ENCODE results near the gene MRPL55. TPM values are rescaled to one million over a fixed set of nuclear protein-coding genes. Genes with fewer than 3 reads are reported as not detected.

Gene MRPL55
- total RNA-seq, 1 donor = 51.4 TPM

DNA sequence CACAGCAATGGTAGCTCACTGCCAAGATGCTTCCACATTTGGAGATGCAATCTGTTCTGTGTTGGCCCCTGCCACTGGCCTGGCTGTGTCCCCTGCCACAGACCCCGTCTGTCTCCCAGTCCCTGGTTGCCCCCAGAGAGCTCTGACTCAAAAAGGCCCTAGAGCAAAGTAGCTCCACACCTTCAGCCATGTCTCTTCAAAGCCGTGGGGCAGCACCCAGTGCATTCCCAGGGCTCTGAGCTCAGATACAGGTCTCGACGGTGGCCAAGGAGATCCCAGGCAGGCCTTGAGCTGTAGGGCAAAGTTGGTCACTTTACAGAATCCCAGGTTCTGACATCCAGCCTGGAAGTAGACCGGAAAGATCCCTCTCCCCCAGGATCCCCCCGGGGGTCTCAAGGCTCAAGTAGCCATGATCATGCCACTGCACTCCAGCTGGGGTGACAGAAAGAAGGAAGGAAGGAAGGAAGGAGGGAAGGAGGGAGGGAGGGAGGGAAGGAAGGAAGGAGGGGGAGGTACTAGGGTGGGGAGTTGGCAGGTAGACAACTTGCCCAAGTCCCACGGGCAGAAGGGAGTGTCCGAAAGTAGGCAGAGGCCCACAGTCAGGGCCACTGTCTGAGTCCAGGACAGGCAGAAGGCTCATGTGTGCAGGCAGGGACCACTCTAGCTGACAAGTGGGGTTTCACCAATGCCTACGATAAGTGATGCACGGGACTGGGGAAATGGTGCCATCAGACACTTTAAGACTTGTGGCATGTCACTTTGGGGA lies 31.4 kb downstream of the MRPL55 start:
- Histone ChIP-seq H3K27me3 (ENCODE audit: insufficient read depth, low read length) (no peaks in the 10 kb centered on the region), H3K36me3 (ENCODE audit: insufficient read depth, low read length) (no peaks in the 10 kb centered on the region), H3K4me1 (ENCODE audit: insufficient read depth, low read length) (peaks cover 8% of the 10 kb centered on the region), H3K9me3 (ENCODE audit: low read depth, low read length) (no peaks in the 10 kb centered on the region), H4K20me1 (ENCODE audit: insufficient read depth, low read length) (peaks cover 63% of the 10 kb centered on the region), H3K4me2 (ENCODE audit: insufficient read depth, low read length) (no peak overlapping the region), H3K79me2 (ENCODE audit: insufficient read depth, low read length) (peaks cover 33% of the 10 kb centered on the region), H2AFZ (ENCODE audit: low read length) (no peak overlapping the region), H3K27ac (ENCODE audit: low read depth, low read length) (no peak overlapping the region), H3K4me3 (ENCODE audit: insufficient read depth, low read length) (no peak overlapping the region)
- TF ChIP-seq, protein P1, sequence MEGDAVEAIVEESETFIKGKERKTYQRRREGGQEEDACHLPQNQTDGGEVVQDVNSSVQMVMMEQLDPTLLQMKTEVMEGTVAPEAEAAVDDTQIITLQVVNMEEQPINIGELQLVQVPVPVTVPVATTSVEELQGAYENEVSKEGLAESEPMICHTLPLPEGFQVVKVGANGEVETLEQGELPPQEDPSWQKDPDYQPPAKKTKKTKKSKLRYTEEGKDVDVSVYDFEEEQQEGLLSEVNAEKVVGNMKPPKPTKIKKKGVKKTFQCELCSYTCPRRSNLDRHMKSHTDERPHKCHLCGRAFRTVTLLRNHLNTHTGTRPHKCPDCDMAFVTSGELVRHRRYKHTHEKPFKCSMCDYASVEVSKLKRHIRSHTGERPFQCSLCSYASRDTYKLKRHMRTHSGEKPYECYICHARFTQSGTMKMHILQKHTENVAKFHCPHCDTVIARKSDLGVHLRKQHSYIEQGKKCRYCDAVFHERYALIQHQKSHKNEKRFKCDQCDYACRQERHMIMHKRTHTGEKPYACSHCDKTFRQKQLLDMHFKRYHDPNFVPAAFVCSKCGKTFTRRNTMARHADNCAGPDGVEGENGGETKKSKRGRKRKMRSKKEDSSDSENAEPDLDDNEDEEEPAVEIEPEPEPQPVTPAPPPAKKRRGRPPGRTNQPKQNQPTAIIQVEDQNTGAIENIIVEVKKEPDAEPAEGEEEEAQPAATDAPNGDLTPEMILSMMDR (IDR thresholded peaks at IDR 0.05; ENCODE audit: extremely low read depth, low read depth, low read length) = no peak
- no peak for DNase-seq (ENCODE audit: insufficient read length, low spot score, missing footprints)

DNA sequence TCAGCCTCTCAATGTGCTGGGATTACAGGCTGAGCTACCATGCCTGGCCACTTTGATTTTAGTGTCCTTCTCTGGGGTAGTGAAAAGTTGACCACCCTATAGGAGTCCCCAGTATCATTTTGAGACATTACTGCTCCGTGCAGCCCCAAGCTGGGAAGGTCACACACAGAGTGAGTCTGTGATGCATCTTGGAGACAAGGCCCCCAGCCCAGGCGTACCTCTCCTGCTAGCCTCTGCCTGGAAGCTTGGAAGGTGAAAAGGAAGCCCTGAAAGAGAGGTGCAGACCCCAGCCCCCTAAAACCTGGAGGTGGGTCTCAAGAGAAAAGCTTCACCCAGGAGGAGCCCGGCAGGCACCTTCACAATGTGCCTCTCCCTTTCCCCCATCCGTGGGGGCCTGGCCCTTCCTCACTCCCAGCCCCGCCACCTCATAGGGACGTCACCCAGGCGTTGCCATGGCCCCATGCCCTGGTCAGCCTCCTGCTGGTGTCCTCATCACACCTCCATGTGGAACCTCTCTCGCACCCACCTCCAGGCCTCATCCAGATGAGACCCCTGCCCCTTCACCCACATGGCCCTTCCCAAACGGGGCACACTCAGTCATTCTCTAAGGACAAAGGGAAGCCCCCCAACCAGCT lies 32.2 kb downstream of the MRPL55 start:
- Histone ChIP-seq H2AFZ (ENCODE audit: low read length) (no peak overlapping the region), H3K9me3 (ENCODE audit: low read depth, low read length) (no peaks in the 10 kb centered on the region), H3K79me2 (ENCODE audit: insufficient read depth, low read length) (peaks cover 26% of the 10 kb centered on the region), H3K27me3 (ENCODE audit: insufficient read depth, low read length) (no peaks in the 10 kb centered on the region), H3K4me2 (ENCODE audit: insufficient read depth, low read length) (no peak overlapping the region), H3K4me3 (ENCODE audit: insufficient read depth, low read length) (no peak overlapping the region), H3K36me3 (ENCODE audit: insufficient read depth, low read length) (no peaks in the 10 kb centered on the region), H3K4me1 (ENCODE audit: insufficient read depth, low read length) (peaks cover 8% of the 10 kb centered on the region), H4K20me1 (ENCODE audit: insufficient read depth, low read length) (peaks cover 63% of the 10 kb centered on the region), H3K27ac (ENCODE audit: low read depth, low read length) (no peak overlapping the region)
- no peak for DNase-seq (ENCODE audit: insufficient read length, low spot score, missing footprints)
- TF ChIP-seq, protein P1 (IDR thresholded peaks at IDR 0.05; ENCODE audit: extremely low read depth, low read depth, low read length) = no peak

DNA sequence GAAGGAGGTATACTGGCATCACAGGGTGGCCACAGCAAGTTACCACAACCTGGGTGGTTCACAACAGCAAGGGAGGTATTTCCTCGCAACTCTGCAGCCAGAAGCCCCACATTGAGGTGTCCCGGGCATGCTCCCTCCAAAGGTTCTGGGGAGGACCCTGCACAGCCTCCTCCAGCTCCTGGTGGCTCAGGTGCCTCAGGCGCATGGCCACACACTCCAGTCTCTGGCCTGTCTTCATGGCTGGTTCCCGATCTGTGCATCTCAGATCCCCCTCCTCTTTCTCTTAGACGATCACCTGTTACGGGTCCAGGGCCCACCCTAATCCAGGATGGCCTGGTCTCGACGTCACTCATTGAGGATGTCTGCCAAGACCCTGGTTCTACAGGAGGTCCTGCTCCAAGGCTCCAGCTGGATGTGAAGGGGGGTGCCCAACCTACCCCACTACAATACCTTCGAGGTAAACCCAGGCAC lies 33.3 kb downstream of the MRPL55 start:
- no peak for DNase-seq (ENCODE audit: insufficient read length, low spot score, missing footprints)

More for the DNA sequence above, 33.3 kb downstream of the MRPL55 start:
- TF ChIP-seq, protein P1 (IDR thresholded peaks at IDR 0.05; ENCODE audit: extremely low read depth, low read depth, low read length) = no peak
- Histone ChIP-seq H3K9me3 (ENCODE audit: low read depth, low read length) (no peaks in the 10 kb centered on the region), H2AFZ (ENCODE audit: low read length) (no peak overlapping the region), H3K27me3 (ENCODE audit: insufficient read depth, low read length) (no peaks in the 10 kb centered on the region), H3K79me2 (ENCODE audit: insufficient read depth, low read length) (peaks cover 17% of the 10 kb centered on the region), H3K36me3 (ENCODE audit: insufficient read depth, low read length) (no peaks in the 10 kb centered on the region), H3K4me1 (ENCODE audit: insufficient read depth, low read length) (no peaks in the 10 kb centered on the region), H3K4me2 (ENCODE audit: insufficient read depth, low read length) (no peak overlapping the region), H3K27ac (ENCODE audit: low read depth, low read length) (no peak overlapping the region), H3K4me3 (ENCODE audit: insufficient read depth, low read length) (no peak overlapping the region), H4K20me1 (ENCODE audit: insufficient read depth, low read length) (peaks cover 56% of the 10 kb centered on the region)

Data from osteoblast (primary cell).